Measurements from ENCODE around the gene MYCBPAP. TPM values are rescaled to one million over a fixed set of nuclear protein-coding genes. Genes with fewer than 3 reads are reported as not detected.

Gene MYCBPAP
- total and polyA plus RNA-seq, 3 experiments from 2014 or later, result 0.83 to 0.86 TPM; not detected in 1

- Mint-ChIP-seq H3K9me3 (no peaks in the 10 kb centered on the region), H3K36me3 (no peaks in the 10 kb centered on the region), H3K4me1 (peaks cover 18 to 49% (median 37%) of the 10 kb centered on the region in 3 donors), H3K4me3 (peak overlapping the region in 1 of 7 donors; percentile 82), H3K27ac (no peak overlapping the region), H3K27me3 (peaks cover 65 to 79% of the 10 kb centered on the region in 2 donors)
- Histone ChIP-seq H3K9me3 (ENCODE audit: low read length) (no peaks in the 10 kb centered on the region), H3K36me3 (ENCODE audit: insufficient read depth, low read length) (no peaks in the 10 kb centered on the region), H3K4me3 (ENCODE audit: low read length) (no peak overlapping the region), H3K27ac (ENCODE audit: low read depth, low read length) (no peak overlapping the region), H3K27me3 (ENCODE audit: insufficient read depth, low read length, poor library complexity, severe bottlenecking) (peaks cover 53% of the 10 kb centered on the region), H3K4me1 (ENCODE audit: insufficient read depth, low read length) (peaks cover 22% of the 10 kb centered on the region)
- POLR2A ChIA-PET, result no interaction called here
- CTCF ChIA-PET, result interaction anchor here (1.7 to 1.8 kb wide), 2 partner anchors 13 to 21 kb away, joined by 4 read pairs; no protein-coding TSS in a partner anchor
- DNase-seq, result no peak
Measured at GRCh38 chr17:50563092-50563511, 54.9 kb downstream of the MYCBPAP start.

- ChIA-PET CTCF (no interaction called here), POLR2A (no interaction called here)
- Histone ChIP-seq H3K27me3 (ENCODE audit: insufficient read depth, low read length, poor library complexity, severe bottlenecking) (peaks cover 37% of the 10 kb centered on the region), H3K36me3 (ENCODE audit: insufficient read depth, low read length) (no peaks in the 10 kb centered on the region), H3K4me1 (ENCODE audit: insufficient read depth, low read length) (peaks cover 10% of the 10 kb centered on the region), H3K9me3 (ENCODE audit: low read length) (no peaks in the 10 kb centered on the region), H3K27ac (ENCODE audit: low read depth, low read length) (no peak overlapping the region), H3K4me3 (ENCODE audit: low read length) (no peak overlapping the region)
- Mint-ChIP-seq H3K36me3 (no peaks in the 10 kb centered on the region), H3K4me3 (peak overlapping the region in 2 of 7 donors; percentile 44), H3K4me1 (peaks cover 11 to 31% (median 19%) of the 10 kb centered on the region in 3 donors), H3K27ac (peak overlapping the region in 1 of 8 donors; percentile 72), H3K9me3 (no peaks in the 10 kb centered on the region), H3K27me3 (peaks cover 47 to 69% of the 10 kb centered on the region in 2 donors)
- peak in 1 of 5 donors; percentile 25 for DNase-seq
Measured at GRCh38 chr17:50564916-50565315, 56.7 kb downstream of the MYCBPAP start.

- Mint-ChIP-seq H3K4me1 (peaks cover 8 to 27% (median 15%) of the 10 kb centered on the region in 3 donors), H3K27ac (peak overlapping the region in 5 of 8 donors; percentile 32 to 85 (median 53)), H3K36me3 (no peaks in the 10 kb centered on the region), H3K27me3 (peaks cover 42 to 65% of the 10 kb centered on the region in 2 donors), H3K9me3 (no peaks in the 10 kb centered on the region), H3K4me3 (peak overlapping the region in 1 of 7 donors; percentile 44)
- no peaks in the 10 kb centered on the region for H3K36me3 ChIP-seq (ENCODE audit: insufficient read depth, low read length)
- peaks cover 6% of the 10 kb centered on the region for H3K4me1 ChIP-seq (ENCODE audit: insufficient read depth, low read length)
- H3K27me3 ChIP-seq (ENCODE audit: insufficient read depth, low read length, poor library complexity, severe bottlenecking), result peaks cover 32% of the 10 kb centered on the region
- no peak overlapping the region for H3K27ac ChIP-seq (ENCODE audit: low read depth, low read length)
- no peaks in the 10 kb centered on the region for H3K9me3 ChIP-seq (ENCODE audit: low read length)
- no peak overlapping the region for H3K4me3 ChIP-seq (ENCODE audit: low read length)
- DNase-seq, result peak in 2 of 5 donors; percentile 33 to 60
- ChIA-PET POLR2A (no interaction called here), CTCF (no interaction called here)
Measured at GRCh38 chr17:50565402-50566350, 57.4 kb downstream of the MYCBPAP start.

- Histone ChIP-seq H3K27ac (ENCODE audit: low read depth, low read length) (no peak overlapping the region), H3K4me3 (ENCODE audit: low read length) (no peak overlapping the region), H3K27me3 (ENCODE audit: insufficient read depth, low read length, poor library complexity, severe bottlenecking) (peaks cover 32% of the 10 kb centered on the region), H3K4me1 (ENCODE audit: insufficient read depth, low read length) (peaks cover 6% of the 10 kb centered on the region), H3K9me3 (ENCODE audit: low read length) (no peaks in the 10 kb centered on the region), H3K36me3 (ENCODE audit: insufficient read depth, low read length) (no peaks in the 10 kb centered on the region)
- no peak for DNase-seq
- ChIA-PET POLR2A (no interaction called here), CTCF (no interaction called here)
- Mint-ChIP-seq H3K4me1 (peaks cover 8 to 27% (median 15%) of the 10 kb centered on the region in 3 donors), H3K27ac (peak overlapping the region in 1 of 8 donors; percentile 67), H3K4me3 (no peak overlapping the region), H3K27me3 (peaks cover 45 to 75% of the 10 kb centered on the region in 2 donors), H3K36me3 (no peaks in the 10 kb centered on the region), H3K9me3 (no peaks in the 10 kb centered on the region)
Measured at GRCh38 chr17:50566886-50567285, 58.6 kb downstream of the MYCBPAP start.

- peaks cover 2 to 20% (median 10%) of the 10 kb centered on the region in 3 donors for H3K4me1 Mint-ChIP-seq
- Histone ChIP-seq H3K27me3 (ENCODE audit: insufficient read depth, low read length, poor library complexity, severe bottlenecking) (peaks cover 17% of the 10 kb centered on the region), H3K4me3 (ENCODE audit: low read length) (no peak overlapping the region), H3K4me1 (ENCODE audit: insufficient read depth, low read length) (no peaks in the 10 kb centered on the region), H3K27ac (ENCODE audit: low read depth, low read length) (no peak overlapping the region), H3K36me3 (ENCODE audit: insufficient read depth, low read length) (no peaks in the 10 kb centered on the region), H3K9me3 (ENCODE audit: low read length) (no peaks in the 10 kb centered on the region)
- no peaks in the 10 kb centered on the region for H3K36me3 Mint-ChIP-seq
- ChIA-PET POLR2A (no interaction called here), CTCF (no interaction called here)
- no peaks in the 10 kb centered on the region for H3K9me3 Mint-ChIP-seq
- peaks cover 33 to 63% of the 10 kb centered on the region in 2 donors for H3K27me3 Mint-ChIP-seq
- no peak for DNase-seq
- H3K4me3 Mint-ChIP-seq, result no peak overlapping the region
- peak overlapping the region in 1 of 8 donors; percentile 60 for H3K27ac Mint-ChIP-seq
Measured at GRCh38 chr17:50568659-50569058, 60.4 kb downstream of the MYCBPAP start.

- H3K4me3 Mint-ChIP-seq, result no peak overlapping the region
- H3K9me3 ChIP-seq (ENCODE audit: low read length), result no peaks in the 10 kb centered on the region
- no peaks in the 10 kb centered on the region for H3K9me3 Mint-ChIP-seq
- no peaks in the 10 kb centered on the region for H3K4me1 ChIP-seq (ENCODE audit: insufficient read depth, low read length)
- CTCF ChIA-PET, result no interaction called here
- no peak for DNase-seq
- no peak overlapping the region for H3K4me3 ChIP-seq (ENCODE audit: low read length)
- H3K4me1 Mint-ChIP-seq, result peaks cover 2 to 19% (median 5%) of the 10 kb centered on the region in 3 donors
- H3K27ac ChIP-seq (ENCODE audit: low read depth, low read length), result no peak overlapping the region
- H3K36me3 ChIP-seq (ENCODE audit: insufficient read depth, low read length), result no peaks in the 10 kb centered on the region
- H3K27me3 ChIP-seq (ENCODE audit: insufficient read depth, low read length, poor library complexity, severe bottlenecking), result peaks cover 10% of the 10 kb centered on the region
- H3K36me3 Mint-ChIP-seq, result no peaks in the 10 kb centered on the region
- no peak overlapping the region for H3K27ac Mint-ChIP-seq
- H3K27me3 Mint-ChIP-seq, result peaks cover 29 to 54% of the 10 kb centered on the region in 2 donors
- POLR2A ChIA-PET, result no interaction called here
Measured at GRCh38 chr17:50569592-50569991, 61.4 kb downstream of the MYCBPAP start.

- peaks cover under 1 to 15% (median 5%) of the 10 kb centered on the region in 3 donors for H3K4me1 Mint-ChIP-seq
- POLR2A ChIA-PET, result no interaction called here
- H3K27ac Mint-ChIP-seq, result no peak overlapping the region
- Histone ChIP-seq H3K9me3 (ENCODE audit: low read length) (no peaks in the 10 kb centered on the region), H3K27ac (ENCODE audit: low read depth, low read length) (no peak overlapping the region), H3K36me3 (ENCODE audit: insufficient read depth, low read length) (no peaks in the 10 kb centered on the region), H3K4me1 (ENCODE audit: insufficient read depth, low read length) (no peaks in the 10 kb centered on the region), H3K4me3 (ENCODE audit: low read length) (no peak overlapping the region), H3K27me3 (ENCODE audit: insufficient read depth, low read length, poor library complexity, severe bottlenecking) (peaks cover 8% of the 10 kb centered on the region)
- CTCF ChIA-PET, result no interaction called here
- DNase-seq, result no peak
- no peaks in the 10 kb centered on the region for H3K36me3 Mint-ChIP-seq
- peaks cover 25 to 50% of the 10 kb centered on the region in 2 donors for H3K27me3 Mint-ChIP-seq
- H3K9me3 Mint-ChIP-seq, result no peaks in the 10 kb centered on the region
- H3K4me3 Mint-ChIP-seq, result no peak overlapping the region
Measured at GRCh38 chr17:50570032-50570431, 61.8 kb downstream of the MYCBPAP start.

- H3K27me3 ChIP-seq (ENCODE audit: insufficient read depth, low read length, poor library complexity, severe bottlenecking), result peaks cover 8% of the 10 kb centered on the region
- Mint-ChIP-seq H3K27me3 (peaks cover 24 to 45% of the 10 kb centered on the region in 2 donors), H3K4me3 (no peak overlapping the region), H3K9me3 (no peaks in the 10 kb centered on the region), H3K27ac (no peak overlapping the region), H3K36me3 (no peaks in the 10 kb centered on the region), H3K4me1 (peaks cover 0 to 11% (median 5%) of the 10 kb centered on the region in 3 donors)
- no peaks in the 10 kb centered on the region for H3K36me3 ChIP-seq (ENCODE audit: insufficient read depth, low read length)
- no peak overlapping the region for H3K27ac ChIP-seq (ENCODE audit: low read depth, low read length)
- no peak overlapping the region for H3K4me3 ChIP-seq (ENCODE audit: low read length)
- CTCF ChIA-PET, result no interaction called here
- no peaks in the 10 kb centered on the region for H3K9me3 ChIP-seq (ENCODE audit: low read length)
- H3K4me1 ChIP-seq (ENCODE audit: insufficient read depth, low read length), result no peaks in the 10 kb centered on the region
- POLR2A ChIA-PET, result no interaction called here
- no peak for DNase-seq
Measured at GRCh38 chr17:50570528-50570927, 62.3 kb downstream of the MYCBPAP start.

All from CD8-positive, alpha-beta memory T cell (primary cell).